ENCODE measurements around the gene DYDC2.
"Not testable (repeated sequence)": the region's sequence is repeated elsewhere in the genome, so short reads cannot be mapped to it uniquely, and the experiment has no call there.

DYDC2 gene

GRCh38 chr10:80356989-80357850 is 639 bp downstream of the DYDC2 start:
- peak overlapping the region in 2 of 3 experiments; percentile 77 to 84 for H3K27ac Mint-ChIP-seq
- no peaks in the 10 kb centered on the region for H3K4me1 Mint-ChIP-seq
- no peaks in the 10 kb centered on the region for H3K36me3 Mint-ChIP-seq (ENCODE audit: low read depth)
- no peak for TF ChIP-seq CTCF (IDR thresholded peaks at IDR 0.05; ENCODE audit: unreplicated experiment in 3 of 3)
- peak overlapping the region; percentile 74 to 94 (median 93) for H3K4me3 Mint-ChIP-seq
- H3K27me3 Mint-ChIP-seq (ENCODE audit: low read depth), result peaks cover 28% of the 10 kb centered on the region
- H3K9me3 Mint-ChIP-seq, result no peaks in the 10 kb centered on the region

GRCh38 chr10:80357851-80358125 is 1.2 kb downstream of the DYDC2 start:
- Mint-ChIP-seq H3K36me3 (ENCODE audit: low read depth) (no peaks in the 10 kb centered on the region), H3K27ac (peak overlapping the region in 1 of 3 experiments; percentile 77), H3K4me1 (no peaks in the 10 kb centered on the region), H3K9me3 (no peaks in the 10 kb centered on the region), H3K27me3 (ENCODE audit: low read depth) (peaks cover 28% of the 10 kb centered on the region), H3K4me3 (peak overlapping the region; percentile 74 to 94 (median 93))
- no peak for TF ChIP-seq CTCF (IDR thresholded peaks at IDR 0.05; ENCODE audit: unreplicated experiment in 3 of 3)

- not testable (repeated sequence) for H3K9me3 Mint-ChIP-seq; H3K36me3 Mint-ChIP-seq (ENCODE audit: low read depth); H3K27ac Mint-ChIP-seq; H3K4me1 Mint-ChIP-seq
- Mint-ChIP-seq H3K27me3 (ENCODE audit: low read depth) (peaks cover 28% of the 10 kb centered on the region), H3K4me3 (peak overlapping the region in 1 of 3 experiments; percentile 61)
Observed at GRCh38 chr10:80358925-80359324, 2.3 kb downstream of the DYDC2 start.

GRCh38 chr10:80359644-80360043 is 3.1 kb downstream of the DYDC2 start:
- Mint-ChIP-seq H3K4me3 (no peak overlapping the region), H3K4me1 (no peaks in the 10 kb centered on the region), H3K36me3 (ENCODE audit: low read depth) (no peaks in the 10 kb centered on the region), H3K27me3 (ENCODE audit: low read depth) (peaks cover 28% of the 10 kb centered on the region), H3K27ac (no peak overlapping the region), H3K9me3 (peaks cover 3% of the 10 kb centered on the region)
- TF ChIP-seq CTCF (IDR thresholded peaks at IDR 0.05; ENCODE audit: unreplicated experiment in 3 of 3), result no peak

- Mint-ChIP-seq H3K27me3 (ENCODE audit: low read depth) (no peaks in the 10 kb centered on the region), H3K36me3 (ENCODE audit: low read depth) (peaks cover 23% of the 10 kb centered on the region), H3K4me3 (no peak overlapping the region), H3K27ac (no peak overlapping the region), H3K9me3 (peaks cover 35% of the 10 kb centered on the region), H3K4me1 (no peaks in the 10 kb centered on the region)
- TF ChIP-seq CTCF (IDR thresholded peaks at IDR 0.05; ENCODE audit: unreplicated experiment in 3 of 3), result no peak
Observed at GRCh38 chr10:80365510-80365909, 8.9 kb downstream of the DYDC2 start.

GRCh38 chr10:80371467-80371866 is 14.9 kb downstream of the DYDC2 start:
- no peaks in the 10 kb centered on the region for H3K4me1 Mint-ChIP-seq
- no peak overlapping the region for H3K4me3 Mint-ChIP-seq
- TF ChIP-seq CTCF (IDR thresholded peaks at IDR 0.05; ENCODE audit: unreplicated experiment in 3 of 3), result no peak
- H3K27me3 Mint-ChIP-seq (ENCODE audit: low read depth), result peaks cover 2% of the 10 kb centered on the region
- peaks cover 20% of the 10 kb centered on the region for H3K36me3 Mint-ChIP-seq (ENCODE audit: low read depth)
- H3K9me3 Mint-ChIP-seq, result peaks cover 26% of the 10 kb centered on the region
- H3K27ac Mint-ChIP-seq, result no peak overlapping the region

Data from nephron (organoid).